Heart right ventricle (tissue), 16 donors: ENCODE data around the gene MECR. TPM values are rescaled to one million over a fixed set of nuclear protein-coding genes. Genes with fewer than 3 reads are reported as not detected.

Source experiments
- ATAC-seq, 8 donors: fragments of 200-7000 bp; cut with Tn5 transposase; one replicate each; pipeline ENCODE4 v1.9.1; 2020; ENCODE audit warnings: mild to moderate bottlenecking in 8 of 8, moderate library complexity in 8 of 8, moderate number of reproducible peaks in 1 of 8
- DNase-seq, 2 donors: peaks; one replicate each; pipeline ENCODE4 v3.0.0-alpha.2; 2020
- H3K27ac ChIP-seq, 10 donors: fragments of 200-600 bp; sonication (generic) in 2 of 10; one replicate each; pipeline versions ENCODE4 v1.5.0 to v1.8.0; 2020 to 2022; ENCODE audit warnings: mild to moderate bottlenecking in 3 of 10
- H3K27me3 ChIP-seq, 7 donors: fragments of 200-600 bp; one replicate each; pipeline ENCODE4 v1.8.0; 2021 to 2022; ENCODE audit warnings: mild to moderate bottlenecking in 2 of 7
- H3K36me3 ChIP-seq, 9 donors: fragments of 200-600 bp; sonication (generic) in 1 of 9; one replicate each; pipeline versions ENCODE4 v1.5.0 to v1.8.0; 2020 to 2022; ENCODE audit warnings: mild to moderate bottlenecking in 2 of 9
- H3K4me1 ChIP-seq, 9 donors: fragments of 200-600 bp; sonication (generic) in 1 of 9; one replicate each; pipeline versions ENCODE4 v1.5.0 to v1.8.0; 2020 to 2022; ENCODE audit warnings: mild to moderate bottlenecking in 4 of 9
- H3K4me3 ChIP-seq, 10 donors: fragments of 200-600 bp; sonication (generic) in 2 of 10; one replicate each; pipeline versions ENCODE4 v1.5.0 to v1.8.0; 2020 to 2022; ENCODE audit warnings: mild to moderate bottlenecking in 7 of 10, moderate library complexity in 2 of 10
- H3K9me3 ChIP-seq, 11 donors: fragments of 200-600 bp in 10 of 11; sonication (generic) in 2 of 11; one replicate each; pipeline versions ENCODE4 v1.5.0 to v1.8.0; 2013 to 2022; ENCODE audit warnings: mild to moderate bottlenecking in 2 of 11, control low read depth in 1 of 11, moderate library complexity in 1 of 11
- WGBS, 2 donors: extraction: QIAGEN DNeasy Blood & Tissue Kit; methylation state at CpG; one replicate each; pipeline ENCODE4 v1.1.7; 2013; ENCODE audit warnings: inconsistent platforms in 1 of 2; 5-methylcytosine and 5-hydroxymethylcytosine counted together
- intact Hi-C, 10 donors: fragments of 100-400 bp; cut with DNase I; formaldehyde crosslinking; loops; one replicate each; pipeline versions ENCODE4 v1.11.1 to v1.14.2; 2022
- polyA plus RNA-seq, 2 donors: library from polyadenylated mRNA; stranded (reverse); fragments of 200-250 nt; gene quantifications; one replicate each; pipeline ENCODE4 v1.2.3, GENCODE V29; 2013
- total RNA-seq, 10 donors: library from RNA; stranded (reverse); fragmentation: NEBNext Ultra II Directional in 3 of 10; extraction: Animal tissue kit (Norgen Biotek cat#: 25700) in 3 of 10; gene quantifications; one replicate each; pipeline versions ENCODE4 v1.2.1 to v1.2.4, GENCODE V29; 2021 to 2023
- TF ChIP-seq, protein P1 (sequence below), 9 donors: fragments of 200-600 bp; sonication (generic) in 2 of 9; IDR thresholded peaks; one replicate each; pipeline versions ENCODE4 v1.5.0 to v1.8.0; 2021 to 2022; ENCODE audit warnings: antibody characterized with exemption in 9 of 9, mild to moderate bottlenecking in 5 of 9, moderate library complexity in 1 of 9
- donor health status: Arrhythmogenic right ventricular cardiomyopathy.
- donor health status: ischemic (EF 13 %, LVEDD 7.1; RV severe dilation, severe dysfunction).
- donor health status: healthy with polysubstance abuse.
- donor health status: DM: no; HTN: yes; CAD: no.
- donor health status: DM: no; HTN: no; CAD: no.
- donor health status: ischemic (EF 25% LVEDD 6.9; RV normal size, moderate dysfunction).
- donor health status: ischemic (EF 25% LVEDD 5.7; RV mildly dilated, moderate dysfunction).
- donor health status: healthy.
- donor health status: DM: yes; HTN: yes; CAD: no.
- donor health status: Ischemic cardiomyopathy.
- donor health status: ischemic (EF 35%, LVEDD 5.7; RV mildly dilated, moderate dysfunction).
- donor health status: nonischemic (EF 11% LVEDD 7.7; RV severe dilation, severe dysfunction).
- donor health status: DM: yes; HTN: yes; CAD: no.
- donor health status: PGD.
- donor health status: ischemic (EF 29% LVEDD 5.4; RV normal size, mild dysfunction).
- donor health status: nonischemic (EF 23%, LVEDD 6.1; RV moderate dilation, normal function).

Gene MECR
- total and polyA plus RNA-seq, 12 donors: 27.8 to 45.6 (median 38.7) TPM

DNA sequence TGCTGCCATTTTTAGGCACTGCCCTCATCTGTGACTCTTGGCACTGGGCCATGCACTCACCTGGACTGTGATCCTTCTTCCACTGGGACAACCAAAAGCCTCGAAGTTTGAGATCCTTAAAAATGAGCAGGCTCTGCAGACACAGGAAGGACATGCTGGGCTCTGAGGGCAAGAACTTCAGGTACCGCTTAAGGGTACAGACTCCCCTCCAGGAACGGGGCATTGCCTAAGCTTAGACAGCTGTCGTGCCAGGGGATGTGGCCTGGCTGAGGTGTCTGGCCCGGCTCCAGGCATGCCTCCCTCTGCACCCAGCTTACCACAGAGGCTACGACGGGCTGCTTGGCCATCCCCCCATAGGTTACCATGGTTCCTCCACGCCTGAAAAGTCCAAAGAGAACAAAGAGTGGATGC is 34.8 kb downstream of the MECR start:
- H3K27ac ChIP-seq: no peak overlapping the region
- H3K9me3 ChIP-seq: no peaks in the 10 kb centered on the region
- no peaks in the 10 kb centered on the region for H3K4me1 ChIP-seq
- intact Hi-C loops: loop anchor here in 1 of 10 donors (10.0 kb wide), 1 partner anchor 401 kb away; no protein-coding TSS in a partner anchor
- ATAC-seq (peak in 1 of 8 donors; percentile 32), DNase-seq (no peak)
- WGBS, 2 donors: 69 to 73% methylated on average over 8 of the region's 8 CpGs
- H3K4me3 ChIP-seq: no peak overlapping the region
- no peaks in the 10 kb centered on the region for H3K27me3 ChIP-seq
- TF ChIP-seq, protein P1, sequence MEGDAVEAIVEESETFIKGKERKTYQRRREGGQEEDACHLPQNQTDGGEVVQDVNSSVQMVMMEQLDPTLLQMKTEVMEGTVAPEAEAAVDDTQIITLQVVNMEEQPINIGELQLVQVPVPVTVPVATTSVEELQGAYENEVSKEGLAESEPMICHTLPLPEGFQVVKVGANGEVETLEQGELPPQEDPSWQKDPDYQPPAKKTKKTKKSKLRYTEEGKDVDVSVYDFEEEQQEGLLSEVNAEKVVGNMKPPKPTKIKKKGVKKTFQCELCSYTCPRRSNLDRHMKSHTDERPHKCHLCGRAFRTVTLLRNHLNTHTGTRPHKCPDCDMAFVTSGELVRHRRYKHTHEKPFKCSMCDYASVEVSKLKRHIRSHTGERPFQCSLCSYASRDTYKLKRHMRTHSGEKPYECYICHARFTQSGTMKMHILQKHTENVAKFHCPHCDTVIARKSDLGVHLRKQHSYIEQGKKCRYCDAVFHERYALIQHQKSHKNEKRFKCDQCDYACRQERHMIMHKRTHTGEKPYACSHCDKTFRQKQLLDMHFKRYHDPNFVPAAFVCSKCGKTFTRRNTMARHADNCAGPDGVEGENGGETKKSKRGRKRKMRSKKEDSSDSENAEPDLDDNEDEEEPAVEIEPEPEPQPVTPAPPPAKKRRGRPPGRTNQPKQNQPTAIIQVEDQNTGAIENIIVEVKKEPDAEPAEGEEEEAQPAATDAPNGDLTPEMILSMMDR (IDR thresholded peaks at IDR 0.05): no peak
- peaks cover 0 to 93% (median 6%) of the 10 kb centered on the region in 9 donors for H3K36me3 ChIP-seq

DNA sequence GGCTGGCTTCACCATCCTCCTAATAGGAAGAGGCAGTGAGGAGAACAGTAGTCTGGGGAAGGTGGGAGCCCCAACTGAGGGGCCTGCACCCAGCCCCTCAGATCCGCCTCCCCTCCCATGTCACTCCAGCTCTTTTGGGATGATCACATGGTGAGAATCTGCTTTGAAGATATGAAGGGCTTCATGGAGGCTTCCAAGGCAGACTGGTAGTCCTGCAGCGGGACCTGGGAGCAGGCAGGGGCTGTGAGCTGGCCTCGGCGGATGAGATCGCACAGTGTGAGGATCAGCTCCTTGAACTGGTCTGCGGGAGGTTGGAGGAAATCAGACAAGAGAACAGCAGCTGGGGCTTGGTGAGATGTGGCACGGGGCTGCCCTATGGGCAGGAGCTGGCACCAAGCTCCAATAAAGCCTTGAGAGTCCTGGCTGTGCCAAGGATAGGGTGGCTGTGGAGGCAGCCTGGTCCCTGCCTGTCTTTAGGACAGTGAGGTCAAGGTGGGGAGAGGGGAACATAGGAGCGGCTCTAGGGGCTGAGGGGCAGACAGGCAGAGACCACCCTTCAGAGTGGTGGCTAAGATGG is 36.8 kb downstream of the MECR start:
- no peak overlapping the region for H3K4me3 ChIP-seq
- H3K9me3 ChIP-seq: no peaks in the 10 kb centered on the region
- TF ChIP-seq, protein P1 (IDR thresholded peaks at IDR 0.05): no peak
- intact Hi-C loops: loop anchor here in 1 of 10 donors (10.0 kb wide), 1 partner anchor 399 kb away; no protein-coding TSS in a partner anchor
- WGBS, 2 donors: 95 to 99% methylated on average over 8 of the region's 8 CpGs
- ATAC-seq: no peak
- no peak for DNase-seq
- no peak overlapping the region for H3K27ac ChIP-seq
- H3K36me3 ChIP-seq: peaks cover 0 to 73% (median 3%) of the 10 kb centered on the region in 9 donors
- no peaks in the 10 kb centered on the region for H3K27me3 ChIP-seq
- no peaks in the 10 kb centered on the region for H3K4me1 ChIP-seq

DNA sequence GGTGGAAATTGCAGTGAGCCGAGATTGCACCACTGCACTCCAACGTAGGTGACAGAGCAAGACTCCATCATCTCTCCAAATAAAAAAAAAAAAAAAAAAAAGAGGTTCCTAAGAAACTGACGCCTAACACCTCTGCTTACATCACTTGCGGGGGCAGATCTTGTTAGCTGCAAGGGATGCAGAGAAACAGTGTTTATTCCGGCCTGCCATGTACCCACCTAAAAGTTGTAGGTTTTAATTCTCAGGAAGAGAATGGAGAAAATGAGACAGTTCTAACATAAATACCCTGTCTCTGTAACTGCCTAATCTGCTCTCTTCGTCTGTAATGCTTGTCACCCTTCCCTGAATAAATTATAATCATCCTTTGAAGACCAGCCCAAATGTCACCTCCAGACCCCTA is 40.0 kb downstream of the MECR start:
- no peaks in the 10 kb centered on the region for H3K9me3 ChIP-seq
- ATAC-seq (no peak), DNase-seq (no peak)
- WGBS, 2 donors: 87 to 96% methylated on average over 6 of the region's 6 CpGs
- H3K27ac ChIP-seq: no peak overlapping the region
- intact Hi-C loops: loop anchor here in 1 of 10 donors (10.0 kb wide), 1 partner anchor 396 kb away; no protein-coding TSS in a partner anchor
- TF ChIP-seq, protein P1 (IDR thresholded peaks at IDR 0.05): no peak
- H3K4me1 ChIP-seq: no peaks in the 10 kb centered on the region
- H3K4me3 ChIP-seq: no peak overlapping the region
- H3K27me3 ChIP-seq: no peaks in the 10 kb centered on the region
- peaks cover 0 to 41% (median 2%) of the 10 kb centered on the region in 9 donors for H3K36me3 ChIP-seq

DNA sequence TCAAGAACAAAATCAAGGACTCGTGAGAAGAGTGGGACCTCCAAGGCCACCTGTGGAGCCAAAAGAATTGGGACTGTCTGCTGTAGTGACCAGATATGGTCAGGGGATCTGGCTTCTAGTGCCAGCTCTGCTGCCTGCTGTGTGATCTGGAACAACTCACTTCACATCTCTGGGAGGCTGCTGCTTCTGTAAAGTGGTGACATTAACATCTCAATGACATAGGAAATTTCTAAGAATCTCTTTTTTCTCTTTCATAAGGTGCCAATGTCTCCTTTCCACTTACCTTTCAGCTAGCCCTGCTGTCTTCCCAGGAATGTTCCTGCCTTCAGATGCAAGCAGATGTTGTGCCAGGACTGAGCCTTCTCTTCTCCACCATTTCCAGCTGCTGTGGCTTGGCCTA is 44.0 kb downstream of the MECR start:
- Histone ChIP-seq H3K9me3 (no peaks in the 10 kb centered on the region), H3K36me3 (peaks cover 0 to under 1% (median 0%) of the 10 kb centered on the region in 9 donors), H3K4me3 (no peak overlapping the region), H3K4me1 (peaks cover 0 to 12% (median 4%) of the 10 kb centered on the region in 9 donors), H3K27me3 (no peaks in the 10 kb centered on the region), H3K27ac (no peak overlapping the region)
- no peak for DNase-seq
- no peak for ATAC-seq
- intact Hi-C loops: no loop called here
- 87 to 100% methylated on average over 1 of the region's 1 CpG for WGBS, 2 donors
- TF ChIP-seq, protein P1 (IDR thresholded peaks at IDR 0.05): no peak
